ENCODE data around the gene PAPOLG.

The PAPOLG gene

DNA sequence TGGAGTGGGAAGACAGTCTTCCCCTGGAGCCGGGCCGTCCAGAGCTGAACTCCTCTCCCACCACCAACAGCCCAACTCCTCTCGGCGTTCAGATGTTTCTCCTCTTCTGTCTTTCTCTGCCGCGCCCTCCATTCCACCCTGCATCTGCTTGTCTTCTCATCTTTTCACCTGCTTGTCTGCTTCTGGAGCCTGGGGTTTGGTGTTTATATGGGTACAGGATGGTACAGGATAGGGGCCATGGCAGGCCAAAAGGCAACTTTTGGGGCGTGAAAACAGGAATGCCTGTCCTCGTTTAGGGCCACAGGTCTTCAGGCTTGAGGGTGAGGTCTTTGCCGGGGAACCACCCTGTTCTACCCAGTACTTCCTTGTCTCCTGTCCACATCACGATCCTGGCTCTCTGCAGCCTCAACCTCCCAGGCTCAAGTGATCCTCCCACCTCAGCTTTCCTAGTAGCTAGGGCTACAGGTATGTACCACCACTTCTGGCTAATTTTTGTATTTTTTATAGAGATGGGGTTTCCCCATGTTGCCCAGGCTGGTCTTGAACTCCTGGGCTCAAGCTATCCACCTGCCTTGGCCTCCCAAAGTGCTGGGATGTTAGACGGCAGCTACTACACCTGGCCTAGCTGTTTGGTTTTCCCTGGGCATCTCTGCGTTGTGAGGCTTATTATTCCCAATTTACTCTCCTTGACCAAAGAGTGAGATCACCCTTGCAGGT, 64.5 kb downstream of the PAPOLG start:
- TF ChIP-seq, protein P1, sequence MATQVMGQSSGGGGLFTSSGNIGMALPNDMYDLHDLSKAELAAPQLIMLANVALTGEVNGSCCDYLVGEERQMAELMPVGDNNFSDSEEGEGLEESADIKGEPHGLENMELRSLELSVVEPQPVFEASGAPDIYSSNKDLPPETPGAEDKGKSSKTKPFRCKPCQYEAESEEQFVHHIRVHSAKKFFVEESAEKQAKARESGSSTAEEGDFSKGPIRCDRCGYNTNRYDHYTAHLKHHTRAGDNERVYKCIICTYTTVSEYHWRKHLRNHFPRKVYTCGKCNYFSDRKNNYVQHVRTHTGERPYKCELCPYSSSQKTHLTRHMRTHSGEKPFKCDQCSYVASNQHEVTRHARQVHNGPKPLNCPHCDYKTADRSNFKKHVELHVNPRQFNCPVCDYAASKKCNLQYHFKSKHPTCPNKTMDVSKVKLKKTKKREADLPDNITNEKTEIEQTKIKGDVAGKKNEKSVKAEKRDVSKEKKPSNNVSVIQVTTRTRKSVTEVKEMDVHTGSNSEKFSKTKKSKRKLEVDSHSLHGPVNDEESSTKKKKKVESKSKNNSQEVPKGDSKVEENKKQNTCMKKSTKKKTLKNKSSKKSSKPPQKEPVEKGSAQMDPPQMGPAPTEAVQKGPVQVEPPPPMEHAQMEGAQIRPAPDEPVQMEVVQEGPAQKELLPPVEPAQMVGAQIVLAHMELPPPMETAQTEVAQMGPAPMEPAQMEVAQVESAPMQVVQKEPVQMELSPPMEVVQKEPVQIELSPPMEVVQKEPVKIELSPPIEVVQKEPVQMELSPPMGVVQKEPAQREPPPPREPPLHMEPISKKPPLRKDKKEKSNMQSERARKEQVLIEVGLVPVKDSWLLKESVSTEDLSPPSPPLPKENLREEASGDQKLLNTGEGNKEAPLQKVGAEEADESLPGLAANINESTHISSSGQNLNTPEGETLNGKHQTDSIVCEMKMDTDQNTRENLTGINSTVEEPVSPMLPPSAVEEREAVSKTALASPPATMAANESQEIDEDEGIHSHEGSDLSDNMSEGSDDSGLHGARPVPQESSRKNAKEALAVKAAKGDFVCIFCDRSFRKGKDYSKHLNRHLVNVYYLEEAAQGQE (IDR thresholded peaks at IDR 0.05; ENCODE audit: insufficient read depth in 1 of 2, low read depth in 2 of 2, low read length in 2 of 2), result no peak
- no peak for TF ChIP-seq TAF1 (IDR thresholded peaks at IDR 0.05; ENCODE audit: borderline replicate concordance, insufficient read depth, low read length)
- no peak for TF ChIP-seq POLR2AphosphoS5 (IDR thresholded peaks at IDR 0.05; ENCODE audit: low read depth, low read length)
- TF ChIP-seq SIN3A (IDR thresholded peaks at IDR 0.05; ENCODE audit: borderline replicate concordance, insufficient read depth, low read length), result no peak
- no peak for TF ChIP-seq FOXP2 (optimal IDR thresholded peaks at IDR 0.05; ENCODE audit: borderline replicate concordance, extremely low read depth, extremely low read length, insufficient read depth)

DNA sequence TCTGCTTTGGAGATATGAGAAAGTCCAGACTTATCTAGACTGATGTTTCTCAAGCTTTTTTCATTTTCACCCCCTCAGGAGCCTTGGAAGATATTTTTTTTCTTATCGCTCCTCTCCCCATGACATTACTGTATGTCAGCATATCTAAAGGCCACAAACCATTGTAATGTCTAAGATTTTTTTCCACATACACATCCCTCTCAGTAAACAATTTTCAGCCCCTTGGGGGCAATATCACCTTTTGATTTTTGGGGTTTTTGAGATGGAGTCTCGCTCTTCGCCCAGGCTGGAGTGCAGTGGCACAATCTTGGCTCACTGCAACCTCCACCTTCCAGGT, 65.0 kb downstream of the PAPOLG start:
- TF ChIP-seq, protein P1 (IDR thresholded peaks at IDR 0.05; ENCODE audit: insufficient read depth in 1 of 2, low read depth in 2 of 2, low read length in 2 of 2), result no peak
- TF ChIP-seq TAF1 (IDR thresholded peaks at IDR 0.05; ENCODE audit: borderline replicate concordance, insufficient read depth, low read length) (no peak), FOXP2 (optimal IDR thresholded peaks at IDR 0.05; ENCODE audit: borderline replicate concordance, extremely low read depth, extremely low read length, insufficient read depth) (no peak), SIN3A (IDR thresholded peaks at IDR 0.05; ENCODE audit: borderline replicate concordance, insufficient read depth, low read length) (no peak), POLR2AphosphoS5 (IDR thresholded peaks at IDR 0.05; ENCODE audit: low read depth, low read length) (no peak)

DNA sequence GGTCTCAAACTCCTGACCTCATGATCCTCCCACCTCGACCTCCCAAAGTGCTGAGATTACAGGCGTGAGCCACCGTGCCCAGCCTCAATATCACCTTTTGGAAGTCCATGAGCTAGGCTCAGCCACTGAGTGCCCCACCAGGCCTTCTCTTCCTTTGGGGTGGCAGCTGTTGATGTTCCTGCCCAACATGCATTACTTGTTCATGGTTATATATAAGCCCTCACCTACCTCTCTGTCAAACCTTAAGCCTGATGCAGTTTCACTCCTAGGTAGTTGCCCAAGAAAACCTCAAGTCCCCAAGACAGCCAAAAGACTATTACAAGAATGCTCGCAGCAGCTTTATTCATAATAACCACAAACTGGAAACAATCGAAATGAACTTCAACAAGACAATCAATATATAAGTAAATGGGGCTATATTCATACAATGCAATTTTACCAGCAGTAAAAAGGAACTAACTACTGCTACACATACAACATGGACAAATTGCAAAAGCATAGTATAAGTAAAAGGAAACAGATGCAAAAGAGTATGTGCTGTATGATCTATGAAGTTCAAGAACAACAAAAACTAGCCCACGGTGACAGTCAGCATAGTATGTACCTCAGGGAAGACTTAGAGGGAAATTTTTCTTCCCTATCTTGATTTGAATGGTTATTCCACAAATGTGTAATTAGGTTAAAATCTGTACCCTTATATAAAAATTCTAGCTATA, 65.7 kb downstream of the PAPOLG start:
- TF ChIP-seq SIN3A (IDR thresholded peaks at IDR 0.05; ENCODE audit: borderline replicate concordance, insufficient read depth, low read length), result no peak
- no peak for TF ChIP-seq FOXP2 (optimal IDR thresholded peaks at IDR 0.05; ENCODE audit: borderline replicate concordance, extremely low read depth, extremely low read length, insufficient read depth)
- TF ChIP-seq, protein P1 (IDR thresholded peaks at IDR 0.05; ENCODE audit: insufficient read depth in 1 of 2, low read depth in 2 of 2, low read length in 2 of 2), result no peak
- TF ChIP-seq TAF1 (IDR thresholded peaks at IDR 0.05; ENCODE audit: borderline replicate concordance, insufficient read depth, low read length), result no peak
- no peak for TF ChIP-seq POLR2AphosphoS5 (IDR thresholded peaks at IDR 0.05; ENCODE audit: low read depth, low read length)

DNA sequence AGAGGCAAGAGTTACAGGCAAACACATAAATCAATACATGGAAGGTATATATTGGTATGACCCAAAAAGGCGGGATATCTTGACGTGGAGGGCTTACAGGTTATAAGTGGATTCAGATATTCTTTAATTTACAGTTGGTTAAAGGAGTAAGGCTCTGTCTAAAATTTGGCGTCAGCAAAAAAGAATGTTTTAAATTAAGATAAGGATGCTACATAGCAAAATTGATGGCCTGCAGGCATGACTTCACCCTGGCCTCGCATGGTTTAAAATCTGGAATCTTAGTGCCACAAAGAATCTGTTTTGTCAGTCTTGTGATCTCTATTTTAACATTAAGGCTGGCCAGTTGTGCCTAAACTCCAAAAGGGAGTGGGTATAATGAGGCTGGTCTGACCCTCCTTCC, 66.9 kb downstream of the PAPOLG start:
- TF ChIP-seq POLR2AphosphoS5 (IDR thresholded peaks at IDR 0.05; ENCODE audit: low read depth, low read length) (no peak), SIN3A (IDR thresholded peaks at IDR 0.05; ENCODE audit: borderline replicate concordance, insufficient read depth, low read length) (no peak), TAF1 (IDR thresholded peaks at IDR 0.05; ENCODE audit: borderline replicate concordance, insufficient read depth, low read length) (no peak), FOXP2 (optimal IDR thresholded peaks at IDR 0.05; ENCODE audit: borderline replicate concordance, extremely low read depth, extremely low read length, insufficient read depth) (no peak)
- TF ChIP-seq, protein P1 (IDR thresholded peaks at IDR 0.05; ENCODE audit: insufficient read depth in 1 of 2, low read depth in 2 of 2, low read length in 2 of 2), result no peak
